CD14-positive monocyte (primary cell): ENCODE results near the gene MRGPRF. TPM values are rescaled to one million over a fixed set of nuclear protein-coding genes. Genes with fewer than 3 reads are reported as not detected.

Experiments
- DNase-seq, 3 donors: peaks; one replicate each; pipeline ENCODE4 v3.0.0-alpha.2; 2011 to 2022
- H2AFZ ChIP-seq: 2 replicates; pipeline ENCODE4 v1.6.0; 2012; ENCODE audit warnings: mild to moderate bottlenecking, low read depth, low read length, inconsistent platforms; ENCODE audit not compliant: insufficient read depth, poor library complexity, severe bottlenecking
- H3K27ac ChIP-seq, 2 donors: 1 replicate in 1 of 2; 2 replicates in 1 of 2; pipeline ENCODE4 v1.5.1; 2012 to 2013; ENCODE audit warnings: low read length in 2 of 2, control low read depth in 1 of 2, inconsistent platforms in 1 of 2, low read depth in 1 of 2, mild to moderate bottlenecking in 1 of 2
- H3K27me3 ChIP-seq, 2 donors: one replicate each; pipeline versions ENCODE4 v1.6.0 to v1.6.1; 2011 to 2013; ENCODE audit warnings: low read length in 2 of 2; ENCODE audit not compliant: control insufficient read depth in 2 of 2, insufficient read depth in 2 of 2
- H3K36me3 ChIP-seq, 2 donors: replicated peaks in 1 of 2; 1 replicate in 1 of 2; 2 replicates in 1 of 2; pipeline versions ENCODE4 v1.5.1 to v1.6.1; 2012 to 2013; ENCODE audit warnings: low read length in 2 of 2, control low read depth in 1 of 2, inconsistent platforms in 1 of 2, mild to moderate bottlenecking in 1 of 2; ENCODE audit not compliant: insufficient read depth in 2 of 2, control insufficient read depth in 1 of 2
- H3K4me1 ChIP-seq, 2 donors: 1 replicate in 1 of 2; 2 replicates in 1 of 2; pipeline versions ENCODE4 v1.5.1 to v1.6.1; 2012 to 2013; ENCODE audit warnings: low read length in 2 of 2, control low read depth in 1 of 2, inconsistent platforms in 1 of 2, mild to moderate bottlenecking in 1 of 2, moderate library complexity in 1 of 2; ENCODE audit not compliant: insufficient read depth in 2 of 2, control insufficient read depth in 1 of 2
- H3K4me2 ChIP-seq: replicated peaks from 2 replicates; pipeline ENCODE3; 2012; ENCODE audit warnings: low read length, moderate library complexity, mild to moderate bottlenecking; ENCODE audit not compliant: poor library complexity, severe bottlenecking; ENCODE audit errors: extremely low read depth
- H3K4me3 ChIP-seq, 3 experiments: fragments of 200-600 bp in 1 of 3; sonication (generic) in 1 of 3; replicated peaks in 1 of 3; 1 replicate in 2 of 3; 2 replicates in 1 of 3; pipeline ENCODE4 v1.5.1; 2011 to 2013; ENCODE audit warnings: low read length in 3 of 3, mild to moderate bottlenecking in 3 of 3, control low read depth in 2 of 3, low read depth in 2 of 3, inconsistent platforms in 1 of 3, moderate library complexity in 1 of 3
- H3K79me2 ChIP-seq: 2 replicates; pipeline ENCODE4 v1.6.0; 2012; ENCODE audit warnings: mild to moderate bottlenecking, control low read depth, inconsistent platforms, low read length, moderate library complexity; ENCODE audit not compliant: insufficient read depth
- H3K9ac ChIP-seq: 2 replicates; pipeline ENCODE4 v1.6.0; 2017; ENCODE audit warnings: low read length, mild to moderate bottlenecking; ENCODE audit not compliant: insufficient read depth, poor library complexity, severe bottlenecking
- H3K9me3 ChIP-seq, 2 donors: replicated peaks in 1 of 2; 1 replicate in 1 of 2; 2 replicates in 1 of 2; pipeline versions ENCODE4 v1.5.1 to v1.6.1; 2012 to 2013; ENCODE audit warnings: low read length in 2 of 2, control low read depth in 1 of 2; ENCODE audit not compliant: control insufficient read depth in 1 of 2, insufficient read depth in 1 of 2
- H4K20me1 ChIP-seq: 2 replicates; pipeline ENCODE4 v1.6.0; 2012; ENCODE audit warnings: mild to moderate bottlenecking, low read length, control low read depth, moderate library complexity; ENCODE audit not compliant: insufficient read depth
- H3K27ac Mint-ChIP-seq, 7 donors: one replicate each; pipeline ENCODE4 v1.8.0; 2020; ENCODE audit warnings: mild to moderate bottlenecking in 7 of 7, mixed read lengths in 7 of 7, moderate library complexity in 6 of 7, inconsistent platforms in 2 of 7
- H3K27me3 Mint-ChIP-seq, 3 donors: one replicate each; pipeline ENCODE4 v1.8.0; 2021 to 2022; ENCODE audit warnings: low read depth in 3 of 3, mild to moderate bottlenecking in 3 of 3, mixed read lengths in 3 of 3, moderate library complexity in 3 of 3, inconsistent platforms in 1 of 3
- H3K36me3 Mint-ChIP-seq, 2 donors: one replicate each; pipeline ENCODE4 v1.8.0; 2020; ENCODE audit warnings: mixed read lengths in 2 of 2, inconsistent platforms in 1 of 2, mild to moderate bottlenecking in 1 of 2
- H3K4me1 Mint-ChIP-seq: one replicate; pipeline ENCODE4 v1.8.0; 2020; ENCODE audit warnings: mild to moderate bottlenecking, mixed read lengths
- H3K4me3 Mint-ChIP-seq, 2 donors: one replicate each; pipeline ENCODE4 v1.8.0; 2020; ENCODE audit warnings: mild to moderate bottlenecking in 2 of 2, mixed read lengths in 2 of 2, moderate library complexity in 1 of 2
- H3K9me3 Mint-ChIP-seq, 7 donors: one replicate each; pipeline ENCODE4 v1.8.0; 2020 to 2022; ENCODE audit warnings: mixed read lengths in 7 of 7, mild to moderate bottlenecking in 6 of 7, moderate library complexity in 6 of 7, inconsistent platforms in 2 of 7
- WGBS: methylation state at CpG from one replicate; pipeline ENCODE4 v1.1.5; 2013; ENCODE audit warnings: missing lambda C conversion rate; ENCODE audit not compliant: insufficient coverage; 5-methylcytosine and 5-hydroxymethylcytosine counted together
- intact Hi-C, 2 donors: fragments of 100-400 bp; cut with micrococcal nuclease; formaldehyde crosslinking; loops; one replicate each; pipeline versions ENCODE4 v1.15.0 to v1.15.1; 2023
- polyA plus RNA-seq, 3 donors: library from polyadenylated mRNA; depleted of rRNA in 1 of 3; unstranded in 2 of 3; stranded (reverse) in 1 of 3; fragments of 300-500 nt in 2 of 3; fragments of >200 nt in 1 of 3; fragmentation: Illumina TruSeq in 2 of 3; gene quantifications; 1 replicate in 2 of 3; 2 replicates in 1 of 3; pipeline ENCODE4 v1.2.3, GENCODE V29; 2012 to 2021
- TF ChIP-seq, protein P1 (sequence below): fragments of 200-600 bp; IDR thresholded peaks from one replicate; pipeline ENCODE4 v1.8.0; 2022; ENCODE audit warnings: antibody characterized with exemption, mild to moderate bottlenecking

MRGPRF gene
- polyA plus RNA-seq, 3 donors, result 0.22 to 0.23 TPM; not detected in 1

- intact Hi-C loops, result no loop called here
- TF ChIP-seq, protein P1, sequence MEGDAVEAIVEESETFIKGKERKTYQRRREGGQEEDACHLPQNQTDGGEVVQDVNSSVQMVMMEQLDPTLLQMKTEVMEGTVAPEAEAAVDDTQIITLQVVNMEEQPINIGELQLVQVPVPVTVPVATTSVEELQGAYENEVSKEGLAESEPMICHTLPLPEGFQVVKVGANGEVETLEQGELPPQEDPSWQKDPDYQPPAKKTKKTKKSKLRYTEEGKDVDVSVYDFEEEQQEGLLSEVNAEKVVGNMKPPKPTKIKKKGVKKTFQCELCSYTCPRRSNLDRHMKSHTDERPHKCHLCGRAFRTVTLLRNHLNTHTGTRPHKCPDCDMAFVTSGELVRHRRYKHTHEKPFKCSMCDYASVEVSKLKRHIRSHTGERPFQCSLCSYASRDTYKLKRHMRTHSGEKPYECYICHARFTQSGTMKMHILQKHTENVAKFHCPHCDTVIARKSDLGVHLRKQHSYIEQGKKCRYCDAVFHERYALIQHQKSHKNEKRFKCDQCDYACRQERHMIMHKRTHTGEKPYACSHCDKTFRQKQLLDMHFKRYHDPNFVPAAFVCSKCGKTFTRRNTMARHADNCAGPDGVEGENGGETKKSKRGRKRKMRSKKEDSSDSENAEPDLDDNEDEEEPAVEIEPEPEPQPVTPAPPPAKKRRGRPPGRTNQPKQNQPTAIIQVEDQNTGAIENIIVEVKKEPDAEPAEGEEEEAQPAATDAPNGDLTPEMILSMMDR, result peak; percentile 2
- peaks cover 0 to 3% of the 10 kb centered on the region in 2 donors for H3K36me3 Mint-ChIP-seq
- peak overlapping the region; percentile 65 to 73 for H3K4me3 Mint-ChIP-seq
- Histone ChIP-seq H3K36me3 (no peaks in the 10 kb centered on the region), H4K20me1 (no peaks in the 10 kb centered on the region), H3K4me3 (peak overlapping the region in 1 of 3 experiments; percentile 60), H3K27ac (no peak overlapping the region), H3K9ac (peak overlapping the region; percentile 19), H3K9me3 (no peaks in the 10 kb centered on the region), H3K79me2 (no peaks in the 10 kb centered on the region), H3K4me2 (peak overlapping the region; percentile 61), H3K4me1 (peaks cover 18 to 19% of the 10 kb centered on the region in 2 donors), H3K27me3 (no peaks in the 10 kb centered on the region), H2AFZ (peak overlapping the region; percentile 68)
- peaks cover 1 to 6% (median 4%) of the 10 kb centered on the region in 3 donors for H3K27me3 Mint-ChIP-seq
- peaks cover 0 to 7% (median 0%) of the 10 kb centered on the region in 7 donors for H3K9me3 Mint-ChIP-seq
- 98% methylated on average over 5 of the region's 12 CpGs for WGBS
- DNase-seq, result no peak
- H3K4me1 Mint-ChIP-seq, result peaks cover 12% of the 10 kb centered on the region
- H3K27ac Mint-ChIP-seq, result peak overlapping the region in 2 of 7 donors; percentile 43 to 68
Observed at GRCh38 chr11:68956547-68957254, 56.3 kb downstream of the MRGPRF start.

DNA sequence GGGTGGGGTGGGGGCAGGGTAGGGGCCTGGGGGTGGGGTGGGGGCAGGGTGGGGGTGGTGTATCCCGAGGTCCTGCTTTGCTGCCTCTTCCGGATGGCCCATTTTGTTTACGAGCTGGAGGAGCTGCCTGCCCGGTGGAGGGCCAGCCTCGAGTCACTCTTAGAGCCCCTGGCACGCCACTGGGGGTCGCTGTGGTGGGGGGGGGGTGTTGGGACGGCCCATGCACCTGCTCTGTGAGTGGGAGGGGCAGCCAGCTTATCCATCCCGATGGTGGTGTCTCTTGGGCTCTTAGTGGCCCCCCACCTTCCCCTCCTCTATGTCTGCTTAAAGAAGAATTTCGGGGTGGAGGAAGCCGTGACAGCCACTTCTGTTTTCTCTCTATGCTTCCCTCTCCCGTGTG lies 56.9 kb downstream of the MRGPRF start:
- H3K4me2 ChIP-seq, result peak overlapping the region; percentile 61
- DNase-seq, result peak; percentile 24 to 52 (median 30)
- H3K4me3 Mint-ChIP-seq, result peak overlapping the region; percentile 65 to 73

More for the DNA sequence above, 56.9 kb downstream of the MRGPRF start:
- H3K9me3 Mint-ChIP-seq, result peaks cover 0 to 7% (median 0%) of the 10 kb centered on the region in 7 donors
- Histone ChIP-seq H3K27ac (no peak overlapping the region), H3K79me2 (no peaks in the 10 kb centered on the region), H3K9ac (peak overlapping the region; percentile 19), H3K27me3 (no peaks in the 10 kb centered on the region), H3K4me1 (peaks cover 18 to 19% of the 10 kb centered on the region in 2 donors), H2AFZ (peak overlapping the region; percentile 68), H3K4me3 (peak overlapping the region in 1 of 3 experiments; percentile 60), H3K9me3 (no peaks in the 10 kb centered on the region), H4K20me1 (no peaks in the 10 kb centered on the region), H3K36me3 (no peaks in the 10 kb centered on the region)
- intact Hi-C loops, result no loop called here
- H3K36me3 Mint-ChIP-seq, result peaks cover 0 to 3% of the 10 kb centered on the region in 2 donors
- peaks cover 3 to 6% (median 4%) of the 10 kb centered on the region in 3 donors for H3K27me3 Mint-ChIP-seq
- WGBS, result 0% methylated on average over 3 of the region's 12 CpGs
- peaks cover 12% of the 10 kb centered on the region for H3K4me1 Mint-ChIP-seq
- peak overlapping the region in 2 of 7 donors; percentile 43 to 68 for H3K27ac Mint-ChIP-seq
- TF ChIP-seq, protein P1, result peak; percentile 33
